Middle frontal gyrus (tissue), 1 donor: ENCODE measurements around the gene GAK.

Experiments used
- DNase-seq: peaks from one replicate; pipeline ENCODE4 v3.0.0-alpha.2; 2015; ENCODE audit warnings: low spot score; ENCODE audit errors: extremely low spot score

GAK gene

GRCh38 chr4:907691-908425, 24.3 kb downstream of the GAK start:
- DNase-seq, result no peak

GRCh38 chr4:907103-907400, 25.1 kb downstream of the GAK start:
- no peak for DNase-seq

- DNase-seq, result no peak
Observed at GRCh38 chr4:906339-907102, 25.6 kb downstream of the GAK start.

GRCh38 chr4:905485-906338, 26.4 kb downstream of the GAK start:
- no peak for DNase-seq

GRCh38 chr4:903066-904046, 28.8 kb downstream of the GAK start:
- DNase-seq, result no peak

GRCh38 chr4:901192-901910, 30.8 kb downstream of the GAK start:
- DNase-seq, result no peak

- DNase-seq, result no peak
Observed at GRCh38 chr4:900721-901120, 31.4 kb downstream of the GAK start.

- DNase-seq, result no peak
Observed at GRCh38 chr4:900073-900472, 32.0 kb downstream of the GAK start.

- no peak for DNase-seq
Observed at GRCh38 chr4:899556-899906, 32.6 kb downstream of the GAK start.

GRCh38 chr4:898869-899555, 33.1 kb downstream of the GAK start:
- DNase-seq, result no peak

GRCh38 chr4:898123-898522, 34.0 kb downstream of the GAK start:
- no peak for DNase-seq

- DNase-seq, result no peak
Observed at GRCh38 chr4:896630-897029, 35.5 kb downstream of the GAK start.

GRCh38 chr4:896216-896615, 35.9 kb downstream of the GAK start:
- DNase-seq, result no peak

GRCh38 chr4:895596-895995, 36.5 kb downstream of the GAK start:
- no peak for DNase-seq

- no peak for DNase-seq
Observed at GRCh38 chr4:893995-894705, 38.0 kb downstream of the GAK start.

- no peak for DNase-seq
Observed at GRCh38 chr4:893276-893994, 38.7 kb downstream of the GAK start.

GRCh38 chr4:892780-893179, 39.3 kb downstream of the GAK start:
- no peak for DNase-seq

- no peak for DNase-seq
Observed at GRCh38 chr4:891747-892146, 40.4 kb downstream of the GAK start.
